Left ventricle myocardium inferior (tissue), 1 donor: ENCODE data around the gene DCPS. TPM values are rescaled to one million over a fixed set of nuclear protein-coding genes. Genes with fewer than 3 reads are reported as not detected.
"Not testable (repeated sequence)": the region's sequence is repeated elsewhere in the genome, so short reads cannot be mapped to it uniquely, and the experiment has no call there.

Experiments used
- DNase-seq: peaks from one replicate; pipeline ENCODE4 v3.0.0-alpha.2; 2020
- H3K27ac ChIP-seq: fragments of 200-600 bp; replicated peaks from 2 replicates; pipeline ENCODE4 v1.8.0; 2021
- H3K27me3 ChIP-seq: fragments of 200-600 bp; 2 replicates; pipeline ENCODE4 v1.8.0; 2021; ENCODE audit warnings: low read depth
- H3K36me3 ChIP-seq: fragments of 200-600 bp; 2 replicates; pipeline ENCODE4 v1.8.0; 2021
- H3K4me1 ChIP-seq: fragments of 200-600 bp; 2 replicates; pipeline ENCODE4 v1.8.0; 2021
- H3K4me3 ChIP-seq: fragments of 200-600 bp; 2 replicates; pipeline ENCODE4 v1.8.0; 2021; ENCODE audit warnings: mild to moderate bottlenecking, moderate library complexity
- H3K9me3 ChIP-seq: fragments of 200-600 bp; replicated peaks from 2 replicates; pipeline ENCODE4 v1.8.0; 2021
- CTCF ChIP-seq: fragments of 200-600 bp; IDR thresholded peaks from 2 replicates; pipeline ENCODE4 v1.8.0; 2021; ENCODE audit warnings: antibody characterized with exemption, mild to moderate bottlenecking, borderline replicate concordance
- intact Hi-C: fragments of 100-400 bp; cut with micrococcal nuclease; formaldehyde crosslinking; loops from one replicate; pipeline ENCODE4 v1.11.0; 2022
- total RNA-seq: library from RNA; stranded (reverse); fragmentation: NEBNext Ultra II Directional; extraction: Animal tissue kit (Norgen Biotek cat#: 25700); gene quantifications from one replicate; pipeline ENCODE4 v1.2.1, GENCODE V29; 2021
- donor health status: DM: no; HTN: yes; CAD: no; lungs with severe emphysema.

DCPS gene
- total RNA-seq, 1 donor from 2014 or later, result 12.1 TPM

- Histone ChIP-seq H3K27me3 (no peaks in the 10 kb centered on the region), H3K9me3 (no peaks in the 10 kb centered on the region), H3K4me1 (peaks cover 93% of the 10 kb centered on the region), H3K36me3 (no peaks in the 10 kb centered on the region), H3K4me3 (peak overlapping the region; percentile 75), H3K27ac (peak overlapping the region; percentile 84)
- peak; percentile 82 for DNase-seq
- intact Hi-C loops, result loop anchor here (5.0 kb wide), 1 partner anchor 42 kb away; no protein-coding TSS in a partner anchor
- no peak for TF ChIP-seq CTCF
Observed at GRCh38 chr11:126359431-126360048, 55.7 kb downstream of the DCPS start.

GRCh38 chr11:126360049-126360446, 56.2 kb downstream of the DCPS start:
- H3K4me1 ChIP-seq, result peaks cover 92% of the 10 kb centered on the region
- DNase-seq, result no peak
- H3K4me3 ChIP-seq, result peak overlapping the region; percentile 75
- H3K9me3 ChIP-seq, result no peaks in the 10 kb centered on the region
- H3K27me3 ChIP-seq, result no peaks in the 10 kb centered on the region
- no peaks in the 10 kb centered on the region for H3K36me3 ChIP-seq
- H3K27ac ChIP-seq, result peak overlapping the region; percentile 84
- no peak for TF ChIP-seq CTCF
- intact Hi-C loops, result no loop called here

GRCh38 chr11:126361400-126361799, 57.5 kb downstream of the DCPS start:
- no peak overlapping the region for H3K4me3 ChIP-seq
- DNase-seq, result peak; percentile 13
- TF ChIP-seq CTCF, result no peak
- no peaks in the 10 kb centered on the region for H3K36me3 ChIP-seq
- no peaks in the 10 kb centered on the region for H3K9me3 ChIP-seq
- intact Hi-C loops, result no loop called here
- peaks cover 95% of the 10 kb centered on the region for H3K4me1 ChIP-seq
- peak overlapping the region; percentile 84 for H3K27ac ChIP-seq
- H3K27me3 ChIP-seq, result no peaks in the 10 kb centered on the region

GRCh38 chr11:126362879-126363655, 59.2 kb downstream of the DCPS start:
- no peaks in the 10 kb centered on the region for H3K27me3 ChIP-seq
- H3K4me3 ChIP-seq, result no peak overlapping the region
- H3K9me3 ChIP-seq, result no peaks in the 10 kb centered on the region
- peaks cover 95% of the 10 kb centered on the region for H3K4me1 ChIP-seq
- H3K36me3 ChIP-seq, result no peaks in the 10 kb centered on the region
- DNase-seq, result peak; percentile 13
- peak overlapping the region; percentile 68 for H3K27ac ChIP-seq
- intact Hi-C loops, result no loop called here
- no peak for TF ChIP-seq CTCF

- peaks cover 95% of the 10 kb centered on the region for H3K4me1 ChIP-seq
- H3K9me3 ChIP-seq, result no peaks in the 10 kb centered on the region
- intact Hi-C loops, result no loop called here
- H3K4me3 ChIP-seq, result no peak overlapping the region
- peak overlapping the region; percentile 68 for H3K27ac ChIP-seq
- H3K36me3 ChIP-seq, result no peaks in the 10 kb centered on the region
- H3K27me3 ChIP-seq, result no peaks in the 10 kb centered on the region
- peak; percentile 26 for DNase-seq
- TF ChIP-seq CTCF, result no peak
Observed at GRCh38 chr11:126363706-126364248, 59.9 kb downstream of the DCPS start.

GRCh38 chr11:126364735-126365134, 60.9 kb downstream of the DCPS start:
- intact Hi-C loops, H3K9me3 ChIP-seq, H3K4me3 ChIP-seq, H3K27me3 ChIP-seq, H3K36me3 ChIP-seq: not testable (repeated sequence)
- H3K4me1 ChIP-seq, result peaks cover 95% of the 10 kb centered on the region
- DNase-seq, result peak; percentile 9
- peak overlapping the region; percentile 48 for H3K27ac ChIP-seq

- Histone ChIP-seq H3K27ac (peak overlapping the region; percentile 77), H3K4me1 (peaks cover 95% of the 10 kb centered on the region)
- H3K4me3 ChIP-seq, H3K27me3 ChIP-seq, H3K9me3 ChIP-seq, intact Hi-C loops, H3K36me3 ChIP-seq: not testable (repeated sequence)
- peak; percentile 28 for DNase-seq
Observed at GRCh38 chr11:126365508-126365907, 61.6 kb downstream of the DCPS start.
